Superior temporal gyrus (tissue), 1 donor: ENCODE measurements around the gene CHN1.

ENCODE experiments used
- DNase-seq: peaks from one replicate; pipeline ENCODE4 v3.0.0-alpha.2; 2016; ENCODE audit errors: extremely low spot score

CHN1 gene

GRCh38 chr2:174787487-174788205, 217.5 kb downstream of the CHN1 start:
- DNase-seq: peak; percentile 72

GRCh38 chr2:174786066-174786725, 219.0 kb downstream of the CHN1 start:
- DNase-seq: no peak

- no peak for DNase-seq
Measured at GRCh38 chr2:174785481-174785880, 219.7 kb downstream of the CHN1 start.

GRCh38 chr2:174784909-174785308, 220.3 kb downstream of the CHN1 start:
- no peak for DNase-seq

GRCh38 chr2:174784316-174784715, 220.9 kb downstream of the CHN1 start:
- DNase-seq: no peak

- DNase-seq: peak; percentile 67
Measured at GRCh38 chr2:174781996-174782395, 223.2 kb downstream of the CHN1 start.

- DNase-seq: no peak
Measured at GRCh38 chr2:174781298-174781697, 223.9 kb downstream of the CHN1 start.

GRCh38 chr2:174780856-174781255, 224.3 kb downstream of the CHN1 start:
- DNase-seq: no peak

GRCh38 chr2:174780191-174780840, 224.9 kb downstream of the CHN1 start:
- DNase-seq: no peak

- no peak for DNase-seq
Measured at GRCh38 chr2:174779361-174779928, 225.7 kb downstream of the CHN1 start.

GRCh38 chr2:174778085-174778981, 226.8 kb downstream of the CHN1 start:
- DNase-seq: no peak

GRCh38 chr2:174777347-174778084, 227.7 kb downstream of the CHN1 start:
- DNase-seq: peak; percentile 36

- DNase-seq: no peak
Measured at GRCh38 chr2:174776675-174777074, 228.5 kb downstream of the CHN1 start.

- no peak for DNase-seq
Measured at GRCh38 chr2:174776223-174776622, 229.0 kb downstream of the CHN1 start.

GRCh38 chr2:174775571-174775980, 229.6 kb downstream of the CHN1 start:
- DNase-seq: no peak

GRCh38 chr2:174774886-174775285, 230.3 kb downstream of the CHN1 start:
- DNase-seq: no peak

- DNase-seq: peak; percentile 74
Measured at GRCh38 chr2:174773215-174773614, 232.0 kb downstream of the CHN1 start.

GRCh38 chr2:174772472-174772801, 232.7 kb downstream of the CHN1 start:
- no peak for DNase-seq

GRCh38 chr2:174771631-174772471, 233.3 kb downstream of the CHN1 start:
- DNase-seq: peak; percentile 93

GRCh38 chr2:174771136-174771535, 234.0 kb downstream of the CHN1 start:
- DNase-seq: no peak
